Prostate gland (tissue), 2 donors: ENCODE measurements around the gene TMEM63C. TPM values are rescaled to one million over a fixed set of nuclear protein-coding genes. Genes with fewer than 3 reads are reported as not detected.

ENCODE experiments used
- DNase-seq: peaks from one replicate; pipeline ENCODE4 v3.0.0-alpha.2; 2019; ENCODE audit warnings: low spot score
- H3K27ac ChIP-seq, 2 donors: fragments of 200-600 bp; sonication (generic); 2 replicates each; pipeline ENCODE4 v1.5.1; 2017 to 2019
- H3K27me3 ChIP-seq: fragments of 200-600 bp; sonication (generic); replicated peaks from 2 replicates; pipeline ENCODE4 v1.5.1; 2019; ENCODE audit not compliant: insufficient read depth
- H3K36me3 ChIP-seq, 2 donors: fragments of 200-600 bp; sonication (generic); 1 replicate in 1 of 2; 2 replicates in 1 of 2; pipeline versions ENCODE4 v1.5.1 to v1.8.1; 2017 to 2019
- H3K4me1 ChIP-seq: fragments of 200-600 bp; sonication (generic); replicated peaks from 2 replicates; pipeline ENCODE4 v1.5.1; 2019
- H3K4me3 ChIP-seq, 2 donors: fragments of 200-600 bp; sonication (generic); 2 replicates each; pipeline ENCODE4 v1.5.1; 2017 to 2019
- H3K9me3 ChIP-seq: fragments of 200-600 bp; sonication (generic); 2 replicates; pipeline ENCODE4 v1.5.1; 2017
- CTCF ChIP-seq, 4 experiments: fragments of 200-600 bp in 2 of 4; fragments of 450-650 bp in 2 of 4; sonication (generic) in 2 of 4; IDR thresholded peaks; 1 replicate in 3 of 4; 2 replicates in 1 of 4; pipeline ENCODE4 v1.5.1; 2016 to 2019; ENCODE audit warnings: antibody characterized with exemption in 4 of 4, mild to moderate bottlenecking in 2 of 4, moderate library complexity in 2 of 4
- POLR2A ChIP-seq: fragments of 450-650 bp; IDR thresholded peaks from one replicate; pipeline ENCODE4 v1.6.1; 2016; ENCODE audit warnings: antibody characterized with exemption, mild to moderate bottlenecking
- POLR2AphosphoS5 ChIP-seq: sonication (generic); formaldehyde crosslinking; IDR thresholded peaks from one replicate; pipeline ENCODE4 v1.6.1; 2017; ENCODE audit warnings: antibody characterized with exemption
- WGBS: methylation state at CpG from one replicate; pipeline ENCODE4 v1.1.5; 2018; 5-methylcytosine and 5-hydroxymethylcytosine counted together
- intact Hi-C: fragments of 100-400 bp; cut with DNase I; formaldehyde crosslinking; loops from one replicate; pipeline ENCODE4 v1.14.2; 2022
- total RNA-seq, 2 donors: library from RNA; depleted of rRNA; stranded (reverse); fragments of >200 nt; gene quantifications; one replicate each; pipeline ENCODE4 v1.1.0, GENCODE V29; 2016

Gene TMEM63C
- total RNA-seq, 2 donors from 2014 or later: 2.0 to 7.8 TPM

DNA sequence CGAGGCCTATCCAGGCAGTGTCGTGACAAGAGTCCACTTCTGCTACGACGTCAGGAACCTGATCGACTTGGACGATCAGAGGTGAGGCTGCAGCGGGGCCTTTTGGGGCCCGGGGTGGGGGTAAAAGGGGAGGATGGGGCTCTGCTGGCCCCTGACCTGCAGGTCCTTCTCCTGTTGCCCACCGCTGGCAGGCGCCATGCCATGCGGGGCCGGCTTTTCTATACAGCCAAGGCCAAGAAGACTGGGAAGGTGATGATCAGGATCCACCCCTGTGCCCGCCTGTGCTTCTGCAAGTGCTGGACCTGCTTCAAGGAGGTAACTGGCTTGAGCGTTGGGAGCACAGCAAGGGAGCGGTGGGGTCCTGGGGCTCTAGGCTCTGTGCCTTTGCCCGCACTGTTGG, 57.8 kb downstream of the TMEM63C start:
- Histone ChIP-seq H3K4me3 (no peak overlapping the region), H3K27me3 (no peaks in the 10 kb centered on the region), H3K4me1 (no peaks in the 10 kb centered on the region), H3K9me3 (no peaks in the 10 kb centered on the region), H3K36me3 (no peaks in the 10 kb centered on the region), H3K27ac (no peak overlapping the region)
- TF ChIP-seq POLR2A: no peak
- TF ChIP-seq POLR2AphosphoS5: no peak
- TF ChIP-seq CTCF (IDR thresholded peaks at IDR 0.05): no peak
- no peak for DNase-seq
- intact Hi-C loops: no loop called here
- 93% methylated on average over 16 of the region's 16 CpGs for WGBS

- 73% methylated on average over 15 of the region's 15 CpGs for WGBS
- no peak overlapping the region for H3K27ac ChIP-seq
- no peaks in the 10 kb centered on the region for H3K9me3 ChIP-seq
- intact Hi-C loops: no loop called here
- no peaks in the 10 kb centered on the region for H3K27me3 ChIP-seq
- no peak overlapping the region for H3K4me3 ChIP-seq
- H3K36me3 ChIP-seq: no peaks in the 10 kb centered on the region
- no peaks in the 10 kb centered on the region for H3K4me1 ChIP-seq
- DNase-seq: no peak
- TF ChIP-seq POLR2AphosphoS5: no peak
- TF ChIP-seq POLR2A: no peak
- TF ChIP-seq CTCF (IDR thresholded peaks at IDR 0.05): no peak
Measured at GRCh38 chr14:77240336-77240915, 58.8 kb downstream of the TMEM63C start.

DNA sequence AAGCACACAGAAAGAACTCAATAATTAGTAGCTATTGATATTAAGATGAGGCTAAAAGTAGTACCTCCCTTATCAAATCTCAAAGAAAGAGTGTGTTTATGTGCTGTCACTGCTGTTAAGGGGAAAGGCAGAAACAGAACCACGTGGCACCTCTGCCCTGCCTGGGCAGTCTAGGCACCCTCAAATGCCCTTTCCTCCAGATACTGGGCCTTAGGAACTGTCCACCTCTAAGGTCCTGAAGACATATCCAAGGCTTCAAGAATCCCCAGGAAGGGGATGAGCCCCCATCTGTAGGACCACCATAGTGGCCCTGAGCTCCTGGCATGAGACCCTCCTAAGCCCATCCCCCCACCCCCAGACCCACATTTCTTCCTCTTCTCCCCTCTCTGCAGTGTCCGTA, 60.4 kb downstream of the TMEM63C start:
- no peak for DNase-seq
- Histone ChIP-seq H3K27ac (no peak overlapping the region), H3K4me1 (no peaks in the 10 kb centered on the region), H3K36me3 (no peaks in the 10 kb centered on the region), H3K4me3 (no peak overlapping the region), H3K9me3 (no peaks in the 10 kb centered on the region), H3K27me3 (no peaks in the 10 kb centered on the region)
- WGBS: 58% methylated on average over 2 of the region's 2 CpGs
- no peak for TF ChIP-seq CTCF (IDR thresholded peaks at IDR 0.05)
- no peak for TF ChIP-seq POLR2A
- no peak for TF ChIP-seq POLR2AphosphoS5
- intact Hi-C loops: no loop called here

GRCh38 chr14:77242752-77243151, 61.2 kb downstream of the TMEM63C start:
- DNase-seq: no peak
- Histone ChIP-seq H3K4me3 (no peak overlapping the region), H3K9me3 (no peaks in the 10 kb centered on the region), H3K4me1 (no peaks in the 10 kb centered on the region), H3K36me3 (no peaks in the 10 kb centered on the region), H3K27ac (no peak overlapping the region), H3K27me3 (no peaks in the 10 kb centered on the region)
- no peak for TF ChIP-seq POLR2A
- TF ChIP-seq POLR2AphosphoS5: no peak
- TF ChIP-seq CTCF (IDR thresholded peaks at IDR 0.05): no peak
- 80% methylated on average over 12 of the region's 12 CpGs for WGBS
- intact Hi-C loops: no loop called here

DNA sequence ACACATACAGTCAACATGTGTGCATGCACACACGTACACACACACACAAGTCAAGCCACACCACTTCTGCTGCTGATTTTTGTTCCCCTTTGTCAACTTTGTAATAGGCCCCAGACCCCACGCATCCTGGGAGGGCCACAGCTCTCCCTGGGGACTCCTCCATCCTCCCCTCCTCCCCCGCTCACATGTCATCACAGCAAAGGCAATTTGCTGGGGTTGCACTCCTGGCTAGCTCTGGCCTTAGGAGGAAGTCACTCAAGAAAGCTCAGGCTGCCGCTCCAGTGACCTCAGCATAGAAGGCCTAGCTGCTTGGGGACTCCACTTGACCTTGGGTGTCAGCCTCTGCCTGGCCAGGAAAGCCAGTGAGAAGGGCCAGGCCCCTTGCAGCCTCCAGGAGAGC, 62.3 kb downstream of the TMEM63C start:
- Histone ChIP-seq H3K4me3 (no peak overlapping the region), H3K4me1 (no peaks in the 10 kb centered on the region), H3K36me3 (no peaks in the 10 kb centered on the region), H3K27ac (no peak overlapping the region), H3K27me3 (no peaks in the 10 kb centered on the region), H3K9me3 (no peaks in the 10 kb centered on the region)
- intact Hi-C loops: no loop called here
- TF ChIP-seq CTCF (IDR thresholded peaks at IDR 0.05) (no peak), POLR2AphosphoS5 (no peak), POLR2A (no peak)
- 62% methylated on average over 4 of the region's 4 CpGs for WGBS
- DNase-seq: no peak
